Kidney (tissue), 14 donors: ENCODE measurements around the gene CLEC16A. TPM values are rescaled to one million over a fixed set of nuclear protein-coding genes. Genes with fewer than 3 reads are reported as not detected.

Experiments used
- DNase-seq, 5 donors: peaks; one replicate each; pipeline ENCODE4 v3.0.0-alpha.2; 2013 to 2020
- FAIRE-seq: peaks from 2 replicates; lab custom pipeline; 2012; peaks lifted over from hg19 to GRCh38; lab: Jason Lieb, UNC
- H3K27ac ChIP-seq, 2 donors: one replicate each; pipeline ENCODE4 v1.7.0; 2013; ENCODE audit warnings: low read depth in 2 of 2, low read length in 2 of 2, inconsistent platforms in 1 of 2
- H3K27me3 ChIP-seq: one replicate; pipeline ENCODE4 v1.7.1; 2013; ENCODE audit warnings: low read length, inconsistent platforms; ENCODE audit not compliant: control insufficient read depth, insufficient read depth
- H3K36me3 ChIP-seq, 3 donors: one replicate each; pipeline versions ENCODE4 v1.7.0 to v1.7.1; 2013; ENCODE audit warnings: low read length in 3 of 3, control low read depth in 1 of 3, inconsistent platforms in 1 of 3; ENCODE audit not compliant: insufficient read depth in 3 of 3, control insufficient read depth in 2 of 3
- H3K4me1 ChIP-seq, 3 donors: one replicate each; pipeline versions ENCODE4 v1.7.0 to v1.7.1; 2013; ENCODE audit warnings: low read length in 3 of 3, inconsistent platforms in 1 of 3, low read depth in 1 of 3; ENCODE audit not compliant: control insufficient read depth in 2 of 3, insufficient read depth in 2 of 3
- H3K4me3 ChIP-seq, 3 donors: one replicate each; pipeline versions ENCODE4 v1.7.0 to v1.8.1; 2013; ENCODE audit warnings: low read length in 3 of 3, control low read depth in 1 of 3, inconsistent platforms in 1 of 3
- H3K9ac ChIP-seq, 3 donors: one replicate each; pipeline versions ENCODE4 v1.7.0 to v1.7.1; 2013; ENCODE audit warnings: low read length in 3 of 3, control low read depth in 1 of 3, inconsistent platforms in 1 of 3
- H3K9me3 ChIP-seq, 3 donors: one replicate each; pipeline versions ENCODE4 v1.7.0 to v1.7.1; 2013; ENCODE audit warnings: low read length in 3 of 3, control low read depth in 1 of 3, inconsistent platforms in 1 of 3; ENCODE audit not compliant: control insufficient read depth in 2 of 3, insufficient read depth in 1 of 3
- CTCF ChIP-seq: IDR thresholded peaks from 3 replicates; pipeline ENCODE4 v1.5.1; 2012; ENCODE audit warnings: mild to moderate bottlenecking, moderate library complexity, borderline replicate concordance; ENCODE audit not compliant: insufficient read depth; ENCODE audit errors: extremely low read depth
- intact Hi-C: fragments of 100-400 bp; cut with DNase I; formaldehyde crosslinking; loops from one replicate; pipeline ENCODE4 v1.11.1; 2022
- polyA plus RNA-seq: library from polyadenylated mRNA; stranded (reverse); fragments of 350-450 nt; fragmentation: Illumina TruSeq; extraction: RNeasy Lipid Tissue Mini Kit (QIAGEN cat#74804); gene quantifications from one replicate; pipeline ENCODE4 v1.2.3, GENCODE V29; 2014; ENCODE audit warnings: low read depth, low replicate concordance; ENCODE audit not compliant: insufficient read depth
- total RNA-seq: library from RNA; stranded (reverse); fragmentation: NEBNext Ultra II Directional; extraction: Animal tissue kit (Norgen Biotek cat#: 25700); gene quantifications from one replicate; pipeline ENCODE4 v1.2.1, GENCODE V29; 2021
- donor health status: control.
- donor health status: control.
- donor health status: control.
- donor health status: control.
- donor health status: control.
- donor health status: DM: yes; HTN: yes; CAD: no.
- donor health status: Normal renal cell carcinoma (clear cell type).

CLEC16A gene
- total and polyA plus RNA-seq, 2 donors from 2014 or later: 10.8 to 51.9 TPM

DNA sequence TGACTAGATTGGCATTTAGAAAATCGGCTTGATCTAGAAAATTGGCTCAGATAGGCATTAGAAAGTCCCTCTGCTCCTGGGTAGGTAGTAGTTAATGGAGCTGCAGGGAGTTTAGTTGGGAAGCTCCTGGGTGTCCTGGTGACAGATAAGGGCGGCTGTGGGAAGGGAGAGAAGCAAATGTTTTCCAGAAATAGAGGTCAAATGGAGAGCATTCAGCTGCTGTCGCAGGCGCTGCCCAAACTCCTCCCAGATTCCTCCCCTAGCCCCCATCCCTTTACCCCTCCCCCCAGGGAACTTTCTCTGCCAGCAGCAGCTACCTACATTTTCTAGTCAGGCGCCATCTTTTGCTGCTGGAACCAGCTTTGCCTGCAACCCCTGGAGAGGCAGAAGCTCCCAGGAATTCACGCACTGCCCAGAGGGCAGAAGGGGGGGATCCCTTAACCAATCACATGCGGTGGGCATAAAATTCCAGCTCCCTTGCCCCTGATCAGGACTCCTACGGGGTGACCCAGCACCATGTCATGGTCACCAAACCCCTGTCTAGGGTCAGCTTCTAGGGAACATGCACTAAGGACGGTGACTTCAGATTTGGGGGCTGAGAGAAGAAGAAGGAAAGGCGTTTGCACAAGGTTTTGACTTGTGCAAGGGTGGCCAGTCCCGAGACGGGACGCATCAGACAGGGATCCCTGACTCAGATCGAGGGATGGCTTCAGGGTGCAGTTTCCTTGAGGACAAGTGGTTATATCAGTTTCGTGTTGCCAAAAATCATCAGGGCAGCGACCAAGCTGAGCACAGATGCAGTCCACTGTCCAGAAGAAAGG is 267.8 kb downstream of the CLEC16A start:
- intact Hi-C loops: no loop called here
- Histone ChIP-seq H3K9me3 (peaks cover 0 to 14% (median 0%) of the 10 kb centered on the region in 3 donors), H3K36me3 (no peaks in the 10 kb centered on the region), H3K4me1 (no peaks in the 10 kb centered on the region), H3K27ac (no peak overlapping the region), H3K9ac (no peak overlapping the region), H3K4me3 (no peak overlapping the region), H3K27me3 (no peaks in the 10 kb centered on the region)
- no peak for TF ChIP-seq CTCF
- DNase-seq (no peak), FAIRE-seq (no peak)

DNA sequence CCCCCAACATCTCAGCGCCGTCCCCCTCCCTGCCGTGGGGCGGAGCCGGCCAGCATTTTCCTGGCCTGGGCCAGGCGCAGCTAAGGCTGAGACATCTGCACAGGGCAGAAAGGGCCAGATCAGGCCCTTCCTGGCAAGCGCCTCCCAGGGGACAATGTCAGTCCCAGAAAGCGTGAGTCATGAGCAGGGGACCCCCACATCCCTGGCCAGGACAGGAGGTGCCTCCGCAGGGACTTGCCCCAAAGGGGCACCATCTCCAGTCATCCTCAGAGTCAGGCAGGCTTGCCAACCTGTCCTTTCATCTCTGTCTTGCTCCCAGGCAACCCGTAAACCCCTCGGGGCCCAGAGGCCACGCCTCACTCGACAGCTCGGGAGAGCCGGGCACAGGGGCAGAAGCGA is 268.4 kb downstream of the CLEC16A start:
- FAIRE-seq: no peak
- Histone ChIP-seq H3K4me3 (no peak overlapping the region), H3K4me1 (no peaks in the 10 kb centered on the region), H3K9ac (no peak overlapping the region), H3K36me3 (no peaks in the 10 kb centered on the region), H3K27me3 (no peaks in the 10 kb centered on the region), H3K27ac (no peak overlapping the region), H3K9me3 (peaks cover 0 to 12% (median 0%) of the 10 kb centered on the region in 3 donors)
- no peak for TF ChIP-seq CTCF
- intact Hi-C loops: no loop called here
- DNase-seq: no peak

GRCh38 chr16:11213373-11213772 is 269.0 kb downstream of the CLEC16A start:
- H3K36me3 ChIP-seq: no peaks in the 10 kb centered on the region
- H3K27ac ChIP-seq: no peak overlapping the region
- peaks cover 0 to 14% (median 0%) of the 10 kb centered on the region in 3 donors for H3K9me3 ChIP-seq
- intact Hi-C loops: no loop called here
- H3K4me1 ChIP-seq: no peaks in the 10 kb centered on the region
- FAIRE-seq (no peak), DNase-seq (no peak)
- no peak overlapping the region for H3K4me3 ChIP-seq
- H3K27me3 ChIP-seq: no peaks in the 10 kb centered on the region
- TF ChIP-seq CTCF: no peak
- no peak overlapping the region for H3K9ac ChIP-seq
